Measurements from ENCODE around the gene EVI5L. TPM values are rescaled to one million over a fixed set of nuclear protein-coding genes. Genes with fewer than 3 reads are reported as not detected.
"Not testable (repeated sequence)": the region's sequence is repeated elsewhere in the genome, so short reads cannot be mapped to it uniquely, and the experiment has no call there.

The EVI5L gene
- total RNA-seq, 1 experiment from 2014 or later, result 6.4 TPM

DNA sequence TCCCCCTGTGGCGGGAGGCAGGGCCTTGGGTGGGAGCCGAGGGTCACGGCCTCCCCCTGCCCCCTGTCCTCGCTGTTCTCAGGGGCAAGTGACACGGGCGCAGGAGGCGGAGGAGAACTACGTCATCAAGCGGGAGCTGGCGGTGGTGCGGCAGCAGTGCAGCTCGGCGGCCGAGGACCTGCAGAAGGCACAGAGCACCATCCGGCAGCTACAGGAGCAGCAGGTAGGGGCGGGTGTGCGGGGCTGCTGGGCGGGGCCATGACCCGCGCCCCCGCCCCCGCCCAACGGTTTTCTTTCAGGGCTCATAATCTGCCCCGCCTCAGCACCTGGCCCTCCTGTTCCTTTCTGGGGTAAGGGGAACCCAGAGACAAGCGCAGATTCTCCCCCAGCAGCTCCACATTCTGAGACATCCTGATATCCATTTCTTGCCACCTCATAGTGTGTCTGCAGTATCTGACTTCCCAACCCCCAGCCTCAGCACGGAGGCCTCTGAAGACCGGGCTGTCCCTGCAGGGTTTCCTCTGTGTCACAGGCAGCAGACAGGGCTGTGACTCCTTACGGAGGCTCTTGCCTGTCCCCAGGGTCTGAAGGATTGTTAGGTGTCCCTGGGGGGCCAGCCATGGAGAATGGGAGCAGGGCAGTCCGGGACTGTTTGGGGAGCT is 28.2 kb downstream of the EVI5L start:
- ATAC-seq, result peak; percentile 38; the same call in 1 of the 2 replicates
- BruUV-seq (replicated peaks), result no TSS peak

DNA sequence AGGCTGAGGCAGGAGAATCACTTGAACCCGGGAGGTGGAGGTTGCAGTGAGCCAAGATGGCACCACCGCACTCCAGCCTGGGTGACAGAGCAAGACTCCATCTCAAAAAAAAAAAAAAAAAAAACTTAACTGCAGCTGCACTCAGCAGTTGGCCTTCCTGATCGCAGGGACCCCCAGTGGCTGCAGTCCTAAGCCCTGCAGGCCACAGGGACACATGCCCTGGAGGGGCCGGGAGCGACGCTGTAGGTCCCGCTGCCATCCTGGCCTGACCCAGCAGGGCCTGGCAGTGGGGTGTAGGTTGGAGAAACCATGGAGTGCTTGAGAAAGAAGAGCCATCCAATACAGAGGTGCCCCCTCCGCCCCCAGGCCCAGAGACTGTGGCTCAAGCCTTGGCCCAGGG is 29.1 kb downstream of the EVI5L start:
- H3K27ac ChIP-seq (ENCODE audit: low read length); BruUV-seq (replicated peaks); CTCF ChIA-PET; H3K36me3 ChIP-seq (ENCODE audit: control insufficient read depth, insufficient read depth, low read length); in situ Hi-C loops (cut with HindIII; ENCODE audit: low pct_unique_long_range_greater_than_20kb, low sequenced_read_pairs); H3K9me3 ChIP-seq (ENCODE audit: control insufficient read depth, insufficient read depth, low read depth, low read length); H3K4me3 ChIP-seq (ENCODE audit: low read depth in 2 of 2, low read length in 2 of 2); intact Hi-C loops (cut with micrococcal nuclease; ENCODE audit: unreplicated experiment); H3K4me1 ChIP-seq (ENCODE audit: control insufficient read depth, insufficient read depth, low read length); POLR2A ChIA-PET; DNase-seq (ENCODE audit: low read depth, low spot score); ATAC-seq; H3K27me3 ChIP-seq (ENCODE audit: control insufficient read depth, insufficient read depth, low read length): not testable (repeated sequence)

More for the DNA sequence above, 28.2 kb downstream of the EVI5L start:
- in situ Hi-C loops (cut with HindIII; ENCODE audit: low pct_unique_long_range_greater_than_20kb, low sequenced_read_pairs) (no loop called here), intact Hi-C loops (cut with micrococcal nuclease; ENCODE audit: unreplicated experiment) (no loop called here)
- Histone ChIP-seq H3K27me3 (ENCODE audit: control insufficient read depth, insufficient read depth, low read length) (no peaks in the 10 kb centered on the region), H3K36me3 (ENCODE audit: control insufficient read depth, insufficient read depth, low read length) (no peaks in the 10 kb centered on the region), H3K9me3 (ENCODE audit: control insufficient read depth, insufficient read depth, low read depth, low read length) (no peaks in the 10 kb centered on the region), H3K4me1 (ENCODE audit: control insufficient read depth, insufficient read depth, low read length) (no peaks in the 10 kb centered on the region), H3K4me3 (ENCODE audit: low read depth in 2 of 2, low read length in 2 of 2) (no peak overlapping the region), H3K27ac (ENCODE audit: low read length) (no peak overlapping the region)
- CTCF ChIA-PET, result interaction anchor here (0.6 kb wide), 1 partner anchor 47 kb away, joined by 4 read pairs; no protein-coding TSS in a partner anchor
- no peak for DNase-seq (ENCODE audit: low read depth, low spot score)
- POLR2A ChIA-PET, result no interaction called here
- TF ChIP-seq, protein P1, sequence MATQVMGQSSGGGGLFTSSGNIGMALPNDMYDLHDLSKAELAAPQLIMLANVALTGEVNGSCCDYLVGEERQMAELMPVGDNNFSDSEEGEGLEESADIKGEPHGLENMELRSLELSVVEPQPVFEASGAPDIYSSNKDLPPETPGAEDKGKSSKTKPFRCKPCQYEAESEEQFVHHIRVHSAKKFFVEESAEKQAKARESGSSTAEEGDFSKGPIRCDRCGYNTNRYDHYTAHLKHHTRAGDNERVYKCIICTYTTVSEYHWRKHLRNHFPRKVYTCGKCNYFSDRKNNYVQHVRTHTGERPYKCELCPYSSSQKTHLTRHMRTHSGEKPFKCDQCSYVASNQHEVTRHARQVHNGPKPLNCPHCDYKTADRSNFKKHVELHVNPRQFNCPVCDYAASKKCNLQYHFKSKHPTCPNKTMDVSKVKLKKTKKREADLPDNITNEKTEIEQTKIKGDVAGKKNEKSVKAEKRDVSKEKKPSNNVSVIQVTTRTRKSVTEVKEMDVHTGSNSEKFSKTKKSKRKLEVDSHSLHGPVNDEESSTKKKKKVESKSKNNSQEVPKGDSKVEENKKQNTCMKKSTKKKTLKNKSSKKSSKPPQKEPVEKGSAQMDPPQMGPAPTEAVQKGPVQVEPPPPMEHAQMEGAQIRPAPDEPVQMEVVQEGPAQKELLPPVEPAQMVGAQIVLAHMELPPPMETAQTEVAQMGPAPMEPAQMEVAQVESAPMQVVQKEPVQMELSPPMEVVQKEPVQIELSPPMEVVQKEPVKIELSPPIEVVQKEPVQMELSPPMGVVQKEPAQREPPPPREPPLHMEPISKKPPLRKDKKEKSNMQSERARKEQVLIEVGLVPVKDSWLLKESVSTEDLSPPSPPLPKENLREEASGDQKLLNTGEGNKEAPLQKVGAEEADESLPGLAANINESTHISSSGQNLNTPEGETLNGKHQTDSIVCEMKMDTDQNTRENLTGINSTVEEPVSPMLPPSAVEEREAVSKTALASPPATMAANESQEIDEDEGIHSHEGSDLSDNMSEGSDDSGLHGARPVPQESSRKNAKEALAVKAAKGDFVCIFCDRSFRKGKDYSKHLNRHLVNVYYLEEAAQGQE (IDR thresholded peaks at IDR 0.05; ENCODE audit: insufficient read depth in 1 of 2, low read depth in 2 of 2, low read length in 1 of 2), result no peak
- TF ChIP-seq TCF7L2 (IDR thresholded peaks at IDR 0.05; ENCODE audit: low read depth, low read length) (no peak), SIN3A (IDR thresholded peaks at IDR 0.05; ENCODE audit: borderline replicate concordance, insufficient read depth, low read depth, low read length) (no peak), POLR2AphosphoS5 (IDR thresholded peaks at IDR 0.05; ENCODE audit: low read depth, low read length) (no peak)
- TF ChIP-seq, protein P2, sequence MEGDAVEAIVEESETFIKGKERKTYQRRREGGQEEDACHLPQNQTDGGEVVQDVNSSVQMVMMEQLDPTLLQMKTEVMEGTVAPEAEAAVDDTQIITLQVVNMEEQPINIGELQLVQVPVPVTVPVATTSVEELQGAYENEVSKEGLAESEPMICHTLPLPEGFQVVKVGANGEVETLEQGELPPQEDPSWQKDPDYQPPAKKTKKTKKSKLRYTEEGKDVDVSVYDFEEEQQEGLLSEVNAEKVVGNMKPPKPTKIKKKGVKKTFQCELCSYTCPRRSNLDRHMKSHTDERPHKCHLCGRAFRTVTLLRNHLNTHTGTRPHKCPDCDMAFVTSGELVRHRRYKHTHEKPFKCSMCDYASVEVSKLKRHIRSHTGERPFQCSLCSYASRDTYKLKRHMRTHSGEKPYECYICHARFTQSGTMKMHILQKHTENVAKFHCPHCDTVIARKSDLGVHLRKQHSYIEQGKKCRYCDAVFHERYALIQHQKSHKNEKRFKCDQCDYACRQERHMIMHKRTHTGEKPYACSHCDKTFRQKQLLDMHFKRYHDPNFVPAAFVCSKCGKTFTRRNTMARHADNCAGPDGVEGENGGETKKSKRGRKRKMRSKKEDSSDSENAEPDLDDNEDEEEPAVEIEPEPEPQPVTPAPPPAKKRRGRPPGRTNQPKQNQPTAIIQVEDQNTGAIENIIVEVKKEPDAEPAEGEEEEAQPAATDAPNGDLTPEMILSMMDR (IDR thresholded peaks at IDR 0.05), result no peak

Measured in Panc1 (cell line).